NCI-H187 (cell line): ENCODE results near the gene FBRSL1.
A peak's percentile ranks its signal among the peaks of the same experiment; 100 is the strongest.

Experiments
- DNase-seq, 2 experiments: peaks; one replicate each; lab custom pipeline; 2025; lab: John Stamatoyannopoulos, UW

The FBRSL1 gene

GRCh38 chr12:132497514-132498405, 7.8 kb downstream of the FBRSL1 start:
- no peak for DNase-seq

- DNase-seq: no peak
Observed at GRCh38 chr12:132498931-132499330, 9.0 kb downstream of the FBRSL1 start.

GRCh38 chr12:132500142-132500855, 10.3 kb downstream of the FBRSL1 start:
- DNase-seq: no peak

- DNase-seq: no peak
Observed at GRCh38 chr12:132500856-132501180, 10.9 kb downstream of the FBRSL1 start.

GRCh38 chr12:132501204-132501940, 11.4 kb downstream of the FBRSL1 start:
- DNase-seq: no peak

GRCh38 chr12:132502149-132502881, 12.4 kb downstream of the FBRSL1 start:
- DNase-seq: no peak

- no peak for DNase-seq
Observed at GRCh38 chr12:132502882-132503193, 12.9 kb downstream of the FBRSL1 start.

GRCh38 chr12:132503618-132504204, 13.8 kb downstream of the FBRSL1 start:
- no peak for DNase-seq

GRCh38 chr12:132505105-132505851, 15.3 kb downstream of the FBRSL1 start:
- no peak for DNase-seq

- no peak for DNase-seq
Observed at GRCh38 chr12:132505852-132506219, 15.9 kb downstream of the FBRSL1 start.

- DNase-seq: peak; percentile 11 to 14
Observed at GRCh38 chr12:132506328-132507160, 16.6 kb downstream of the FBRSL1 start.

GRCh38 chr12:132507161-132507538, 17.2 kb downstream of the FBRSL1 start:
- DNase-seq: no peak

GRCh38 chr12:132507656-132508490, 17.9 kb downstream of the FBRSL1 start:
- DNase-seq: no peak

- no peak for DNase-seq
Observed at GRCh38 chr12:132508491-132508740, 18.5 kb downstream of the FBRSL1 start.

- no peak for DNase-seq
Observed at GRCh38 chr12:132508860-132509732, 19.1 kb downstream of the FBRSL1 start.

GRCh38 chr12:132510111-132510724, 20.3 kb downstream of the FBRSL1 start:
- no peak for DNase-seq

GRCh38 chr12:132510746-132511477, 21.0 kb downstream of the FBRSL1 start:
- DNase-seq: no peak
